Fibroblast of the aortic adventitia (primary cell): ENCODE results near the gene RITA1. TPM values are rescaled to one million over a fixed set of nuclear protein-coding genes. Genes with fewer than 3 reads are reported as not detected.

Source experiments
- DNase-seq: peaks from one replicate; pipeline ENCODE4 v3.0.0-alpha.2; 2010; ENCODE audit warnings: low read depth
- H3K4me3 ChIP-seq: 2 replicates; pipeline ENCODE4 v1.5.1; 2011; ENCODE audit warnings: low read depth, mild to moderate bottlenecking, control low read depth, low read length, moderate library complexity
- CTCF ChIP-seq: IDR thresholded peaks from 2 replicates; pipeline ENCODE4 v1.5.1; 2011; ENCODE audit warnings: mild to moderate bottlenecking, low read length, control low read depth, inconsistent platforms; ENCODE audit not compliant: insufficient read depth
- total RNA-seq: library from RNA; depleted of rRNA; stranded (reverse); fragments of >200 nt; gene quantifications from 2 replicates; pipeline ENCODE4 v1.2.3, GENCODE V29; 2012; ENCODE audit warnings: low replicate concordance

RITA1 gene
- total RNA-seq, 1 donor = 13.5 TPM

- no peak for TF ChIP-seq CTCF
- no peak overlapping the region for H3K4me3 ChIP-seq
- DNase-seq = no peak
Observed at GRCh38 chr12:113162102-113163029, 23.2 kb upstream of the RITA1 start.

GRCh38 chr12:113163030-113163360 lies 22.5 kb upstream of the RITA1 start:
- H3K4me3 ChIP-seq = no peak overlapping the region
- DNase-seq = no peak
- TF ChIP-seq CTCF = no peak

- no peak for DNase-seq
- H3K4me3 ChIP-seq = no peak overlapping the region
- no peak for TF ChIP-seq CTCF
Observed at GRCh38 chr12:113164014-113164413, 21.5 kb upstream of the RITA1 start.

GRCh38 chr12:113165521-113166450 lies 19.7 kb upstream of the RITA1 start:
- DNase-seq = no peak
- H3K4me3 ChIP-seq = no peak overlapping the region
- no peak for TF ChIP-seq CTCF

GRCh38 chr12:113167868-113168267 lies 17.7 kb upstream of the RITA1 start:
- no peak for TF ChIP-seq CTCF
- no peak overlapping the region for H3K4me3 ChIP-seq
- no peak for DNase-seq

- TF ChIP-seq CTCF = no peak
- no peak overlapping the region for H3K4me3 ChIP-seq
- DNase-seq = no peak
Observed at GRCh38 chr12:113169697-113170096, 15.8 kb upstream of the RITA1 start.
